LNCAP (cell line): Measurements from ENCODE around the gene INF2.

Source experiments
- CTCF ChIP-seq: fragments of 450-650 bp; IDR thresholded peaks from 2 replicates; pipeline ENCODE4 v1.5.1; 2017; ENCODE audit warnings: mild to moderate bottlenecking

The INF2 gene

DNA sequence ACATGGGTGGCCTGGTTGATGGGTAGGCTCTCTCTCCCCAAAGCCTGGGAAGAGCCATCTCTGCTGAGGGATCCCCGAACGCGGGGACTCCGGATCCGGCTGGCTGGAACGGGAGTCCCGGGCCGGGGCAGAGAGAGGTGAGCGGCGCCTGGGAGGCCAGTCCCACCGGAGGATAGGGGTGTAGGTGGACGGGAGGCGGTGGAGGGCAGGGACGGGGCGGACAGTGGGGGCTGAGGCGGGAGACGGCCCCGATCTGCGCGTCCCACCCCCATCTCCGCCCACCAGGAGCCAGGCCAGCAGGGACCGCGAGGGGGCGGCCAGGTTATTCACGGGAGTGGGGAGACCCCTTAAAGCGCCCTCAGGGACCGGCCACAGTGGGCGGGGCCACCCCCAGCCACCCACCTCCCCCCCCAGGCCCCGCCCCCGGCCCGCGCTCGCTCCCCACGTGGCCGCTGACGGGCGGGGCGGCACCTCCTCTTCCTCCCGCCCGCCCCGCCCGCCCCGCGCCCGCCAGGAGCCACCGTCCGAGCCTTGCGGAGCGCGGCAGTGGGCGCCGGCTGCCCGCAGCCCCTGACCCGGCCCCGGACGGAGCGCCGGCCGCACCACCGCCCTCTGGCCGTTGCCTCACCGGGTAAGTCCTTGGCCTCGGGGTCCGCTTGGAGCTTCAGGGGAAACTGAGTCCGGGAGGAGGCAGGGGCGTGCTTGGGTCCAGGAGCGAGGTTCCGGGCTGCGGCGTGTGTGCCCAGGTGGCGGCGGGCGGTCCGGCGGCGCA lies at the start of gene INF2:
Gene INF2, plus strand, starts transcription at position 510 of the 772 bp plus-strand sequence. CDS start 11,748 bp downstream, outside the sequence.
- no peak for TF ChIP-seq CTCF

DNA sequence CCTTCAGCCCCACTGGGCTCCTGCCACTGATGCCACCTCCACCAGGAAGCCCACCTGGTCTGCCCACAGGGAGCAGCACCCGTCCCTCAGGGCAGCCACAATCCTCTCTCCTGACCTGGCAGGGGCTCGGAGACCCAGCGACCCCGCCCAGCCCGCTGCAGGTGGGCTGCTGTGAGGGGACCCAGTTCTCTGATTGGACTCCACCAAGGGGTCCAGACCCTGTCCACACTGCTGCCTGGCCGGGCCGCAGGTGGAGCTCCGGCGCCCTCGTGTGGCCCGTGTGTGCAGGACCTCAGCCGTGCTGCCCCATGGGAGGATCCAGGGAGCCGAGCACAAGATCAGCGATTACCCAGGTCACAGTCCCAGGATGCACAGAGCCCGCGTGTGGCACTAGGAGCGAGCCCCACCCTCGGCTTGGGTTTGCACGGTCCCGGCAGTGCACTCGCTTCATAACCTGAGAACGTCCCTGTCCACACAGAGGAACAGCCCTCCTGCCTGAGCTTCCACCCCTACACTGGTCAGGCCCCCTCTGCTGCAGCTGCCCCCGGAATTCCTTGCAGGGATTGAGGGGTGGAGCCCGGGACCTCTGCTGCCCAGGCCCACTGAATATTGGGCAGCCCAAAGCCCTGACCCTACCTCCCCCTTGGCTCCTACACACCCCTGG lies 49.4 kb upstream of the INF2 start:
- TF ChIP-seq CTCF, result peak; percentile 97

DNA sequence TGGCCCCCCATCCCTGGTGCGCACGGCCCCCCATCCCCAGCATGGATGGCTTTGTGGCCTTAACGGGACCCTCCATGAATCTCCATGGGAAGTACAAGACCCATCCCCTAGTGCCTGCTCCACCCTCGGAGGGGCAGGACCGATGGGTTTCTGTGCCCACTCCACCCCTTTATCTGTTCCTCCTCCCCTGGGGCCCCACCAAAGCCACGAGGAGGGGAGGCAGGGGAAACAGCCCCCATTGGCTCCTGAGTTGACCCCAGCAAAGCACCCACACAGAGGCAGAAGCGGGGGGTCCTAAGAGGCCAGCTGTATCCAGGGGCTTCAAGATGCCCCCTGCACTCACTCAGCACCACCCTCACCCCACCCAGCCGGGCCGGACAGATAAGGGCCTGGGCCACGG lies 48.7 kb upstream of the INF2 start:
- TF ChIP-seq CTCF, result no peak

DNA sequence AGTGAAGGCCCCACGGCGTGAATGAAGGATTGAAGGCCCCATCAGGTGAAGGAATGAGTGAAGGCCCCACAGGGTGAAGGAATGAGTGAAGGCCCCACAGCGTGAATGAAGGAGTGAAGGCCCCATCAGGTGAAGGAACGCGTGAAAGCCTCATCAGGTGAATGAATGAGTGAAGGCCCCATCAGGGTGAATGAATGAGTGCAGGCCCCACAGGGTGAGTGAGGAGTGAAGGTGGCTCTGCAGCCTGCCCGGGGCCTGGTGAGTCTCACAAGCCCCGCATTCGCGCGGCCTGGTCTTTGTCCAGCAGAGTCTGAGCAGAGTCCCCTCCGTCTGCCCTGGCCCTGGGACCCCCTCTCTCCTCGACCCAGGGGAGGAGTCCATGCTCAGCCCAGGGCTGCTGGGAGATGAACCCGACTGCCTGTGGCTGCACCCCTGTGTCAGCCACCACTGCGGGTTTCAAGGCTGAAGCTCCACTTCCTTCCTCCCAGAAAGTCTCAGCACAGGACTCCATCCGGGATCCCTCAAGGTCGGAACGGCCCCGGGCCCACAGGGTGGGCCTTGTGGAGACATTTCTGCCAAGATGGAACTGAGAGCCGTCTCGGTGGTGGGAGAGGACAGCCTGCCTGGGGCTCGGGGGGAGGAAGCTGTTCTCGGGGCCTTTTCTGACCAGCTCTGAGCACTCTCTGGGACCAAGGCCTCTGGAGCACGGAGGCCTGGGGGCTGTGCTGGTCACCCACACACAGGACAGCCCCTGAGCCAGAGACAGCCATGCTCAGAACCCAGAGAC lies 47.5 kb upstream of the INF2 start:
- no peak for TF ChIP-seq CTCF

- no peak for TF ChIP-seq CTCF
These were observed 46.9 kb upstream of the INF2 start for GRCh38 chr14:104642540-104642868.

DNA sequence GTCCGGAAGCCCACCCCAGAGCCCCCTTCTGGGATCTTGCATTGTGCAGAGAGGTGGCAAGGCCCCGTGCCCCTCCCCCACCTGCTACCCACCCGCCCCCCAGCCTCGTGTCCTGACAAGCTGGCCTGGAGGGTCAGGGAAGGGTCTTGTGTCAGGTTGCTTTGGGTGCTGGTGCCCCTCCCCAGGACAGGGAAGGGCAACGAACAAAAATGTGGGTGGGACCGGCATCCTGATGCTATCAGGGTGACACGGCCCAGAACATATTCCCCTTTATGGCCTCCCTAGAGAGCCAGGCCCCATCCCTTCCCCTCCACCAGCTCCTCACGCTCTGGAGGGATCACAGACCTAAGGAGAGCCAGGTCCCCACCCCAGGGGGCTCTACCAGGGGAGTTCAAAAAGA lies 46.1 kb upstream of the INF2 start:
- no peak for TF ChIP-seq CTCF

- TF ChIP-seq CTCF, result no peak
These were observed 45.3 kb upstream of the INF2 start for GRCh38 chr14:104644091-104644635.
